GM21619 (cell line): ENCODE measurements around the gene SEMA6A.

Source experiments
- ATAC-seq: cut with Tn5 transposase; IDR thresholded peaks from one replicate; pipeline ENCODE4 v1.9.1; 2021; ENCODE audit not compliant: unreplicated experiment

The SEMA6A gene, protein sequence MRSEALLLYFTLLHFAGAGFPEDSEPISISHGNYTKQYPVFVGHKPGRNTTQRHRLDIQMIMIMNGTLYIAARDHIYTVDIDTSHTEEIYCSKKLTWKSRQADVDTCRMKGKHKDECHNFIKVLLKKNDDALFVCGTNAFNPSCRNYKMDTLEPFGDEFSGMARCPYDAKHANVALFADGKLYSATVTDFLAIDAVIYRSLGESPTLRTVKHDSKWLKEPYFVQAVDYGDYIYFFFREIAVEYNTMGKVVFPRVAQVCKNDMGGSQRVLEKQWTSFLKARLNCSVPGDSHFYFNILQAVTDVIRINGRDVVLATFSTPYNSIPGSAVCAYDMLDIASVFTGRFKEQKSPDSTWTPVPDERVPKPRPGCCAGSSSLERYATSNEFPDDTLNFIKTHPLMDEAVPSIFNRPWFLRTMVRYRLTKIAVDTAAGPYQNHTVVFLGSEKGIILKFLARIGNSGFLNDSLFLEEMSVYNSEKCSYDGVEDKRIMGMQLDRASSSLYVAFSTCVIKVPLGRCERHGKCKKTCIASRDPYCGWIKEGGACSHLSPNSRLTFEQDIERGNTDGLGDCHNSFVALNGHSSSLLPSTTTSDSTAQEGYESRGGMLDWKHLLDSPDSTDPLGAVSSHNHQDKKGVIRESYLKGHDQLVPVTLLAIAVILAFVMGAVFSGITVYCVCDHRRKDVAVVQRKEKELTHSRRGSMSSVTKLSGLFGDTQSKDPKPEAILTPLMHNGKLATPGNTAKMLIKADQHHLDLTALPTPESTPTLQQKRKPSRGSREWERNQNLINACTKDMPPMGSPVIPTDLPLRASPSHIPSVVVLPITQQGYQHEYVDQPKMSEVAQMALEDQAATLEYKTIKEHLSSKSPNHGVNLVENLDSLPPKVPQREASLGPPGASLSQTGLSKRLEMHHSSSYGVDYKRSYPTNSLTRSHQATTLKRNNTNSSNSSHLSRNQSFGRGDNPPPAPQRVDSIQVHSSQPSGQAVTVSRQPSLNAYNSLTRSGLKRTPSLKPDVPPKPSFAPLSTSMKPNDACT

DNA sequence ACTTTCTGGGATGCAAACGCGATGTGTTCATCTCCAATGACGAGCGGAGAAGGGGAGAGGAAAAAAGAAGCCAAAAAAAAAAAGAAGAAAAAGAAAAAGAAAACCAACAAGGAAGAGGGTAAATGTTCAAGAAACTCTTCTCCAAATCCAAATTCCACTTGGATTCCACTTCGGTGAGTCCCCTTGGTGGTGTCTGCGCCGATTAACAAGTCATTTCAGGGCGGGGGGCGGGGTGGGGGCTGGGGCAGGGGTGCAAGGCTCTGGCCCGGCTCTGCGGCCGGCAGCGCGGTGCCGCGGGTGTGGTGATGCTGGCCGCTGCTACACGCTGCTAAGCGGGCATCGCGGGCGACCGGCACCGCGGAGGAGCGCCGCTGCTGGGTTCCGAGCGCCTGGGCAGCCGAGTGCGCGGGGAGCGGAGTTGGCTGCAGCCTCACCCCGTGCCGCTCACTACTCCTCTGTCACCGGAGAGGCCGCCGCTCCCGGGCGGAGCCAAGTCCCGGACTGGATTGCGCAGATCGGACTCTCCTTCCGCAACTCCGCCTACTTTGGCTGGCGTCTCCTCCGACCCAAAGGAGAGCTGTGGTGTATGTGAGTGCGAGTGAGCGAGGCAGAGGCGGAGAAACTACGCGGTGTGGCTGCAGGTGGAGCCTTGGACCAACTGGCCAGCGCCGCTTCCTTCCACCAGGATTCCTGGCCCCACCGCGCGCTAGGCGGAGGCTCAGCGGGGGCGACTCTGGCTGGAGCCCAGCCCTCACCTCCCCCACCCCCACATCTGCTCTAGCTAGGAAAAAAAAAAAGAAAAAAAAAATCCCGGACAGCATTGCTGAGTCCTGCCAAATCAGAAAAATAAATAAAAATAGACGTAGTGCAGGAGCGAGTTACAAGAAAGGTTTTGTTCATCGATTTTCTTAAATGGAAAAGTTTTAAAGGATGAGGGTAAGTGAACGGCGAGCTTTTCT, at the start of gene SEMA6A:
Gene SEMA6A (minus strand): TSS at position 457 of the 959 bp plus-strand sequence. CDS start 69,879 bp downstream, outside the sequence.
- ATAC-seq = peak; percentile 46

DNA sequence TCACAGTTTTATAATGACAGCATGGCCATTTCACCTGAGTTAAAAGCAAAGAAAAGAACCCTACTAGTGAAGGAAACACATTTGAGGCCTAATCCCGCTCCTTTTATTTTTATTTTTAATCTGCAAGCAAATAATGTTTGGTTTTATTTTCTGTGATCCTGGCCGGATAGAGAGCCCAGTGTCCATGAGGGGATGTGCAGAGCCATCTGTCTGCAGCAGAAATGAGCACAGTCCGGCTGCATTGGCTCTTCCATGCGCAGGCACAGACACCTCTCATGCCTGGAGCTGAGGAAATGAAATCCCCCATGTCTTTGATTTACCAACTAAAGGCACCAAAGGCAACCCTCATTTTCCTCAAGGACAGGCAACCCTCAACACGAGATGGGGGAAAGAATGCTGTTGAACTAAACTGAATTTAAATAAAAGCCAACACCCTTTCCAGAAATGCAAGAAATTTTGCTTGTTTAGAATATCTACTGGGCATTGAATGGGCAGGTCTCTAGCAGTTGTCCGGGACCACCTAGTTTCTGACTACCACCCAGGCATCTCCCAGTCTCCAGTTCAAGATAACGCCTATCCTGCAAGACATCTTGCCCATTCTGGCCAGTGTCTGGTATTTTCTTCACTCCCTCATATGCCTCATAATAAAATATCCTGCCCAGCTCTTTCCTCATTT, 47.9 kb upstream of the SEMA6A start:
- no peak for ATAC-seq

- ATAC-seq = no peak
Measured at GRCh38 chr5:116621599-116621998, 47.0 kb upstream of the SEMA6A start.

DNA sequence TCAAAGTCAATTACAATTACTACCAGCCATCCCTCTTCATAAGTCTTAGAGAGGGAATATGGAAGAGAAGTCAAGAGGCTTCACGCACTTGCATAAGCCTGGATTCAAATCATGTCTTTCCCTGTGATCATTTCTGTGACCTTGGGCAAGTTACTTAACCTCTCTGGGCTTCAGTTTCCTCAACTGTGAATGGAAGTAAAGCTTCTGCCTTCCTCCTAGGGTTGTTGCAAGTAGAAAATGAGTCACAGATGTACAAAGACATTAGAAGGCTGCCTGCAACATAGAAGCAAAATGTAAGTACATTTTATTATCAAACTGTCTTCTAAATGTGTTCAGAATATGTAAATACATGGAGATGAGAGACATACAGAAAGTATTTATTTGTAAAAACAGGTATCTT, 42.3 kb upstream of the SEMA6A start:
- no peak for ATAC-seq

GRCh38 chr5:116614603-116614920, 39.9 kb upstream of the SEMA6A start:
- no peak for ATAC-seq

DNA sequence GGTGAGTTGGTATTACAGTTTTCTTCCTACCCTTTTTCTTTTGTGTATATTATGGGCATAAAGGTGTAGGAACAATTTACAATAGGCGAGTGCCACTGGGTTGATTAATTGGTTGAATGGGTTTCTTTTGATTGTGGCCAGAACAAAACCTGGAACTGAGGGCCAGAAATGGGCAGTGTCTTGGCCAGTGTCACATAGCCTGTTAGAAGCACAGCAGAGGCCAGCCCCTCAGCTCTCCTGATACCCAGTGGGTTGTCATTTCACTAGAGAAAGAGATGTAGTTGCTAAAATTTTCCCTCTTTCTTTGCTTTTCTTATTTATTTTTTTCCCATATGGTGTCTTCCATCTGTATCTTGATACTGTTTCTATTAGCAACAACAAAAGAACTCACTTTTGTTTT, 38.8 kb upstream of the SEMA6A start:
- peak; percentile 9 for ATAC-seq

- no peak for ATAC-seq
Measured at GRCh38 chr5:116612431-116612830, 37.8 kb upstream of the SEMA6A start.

DNA sequence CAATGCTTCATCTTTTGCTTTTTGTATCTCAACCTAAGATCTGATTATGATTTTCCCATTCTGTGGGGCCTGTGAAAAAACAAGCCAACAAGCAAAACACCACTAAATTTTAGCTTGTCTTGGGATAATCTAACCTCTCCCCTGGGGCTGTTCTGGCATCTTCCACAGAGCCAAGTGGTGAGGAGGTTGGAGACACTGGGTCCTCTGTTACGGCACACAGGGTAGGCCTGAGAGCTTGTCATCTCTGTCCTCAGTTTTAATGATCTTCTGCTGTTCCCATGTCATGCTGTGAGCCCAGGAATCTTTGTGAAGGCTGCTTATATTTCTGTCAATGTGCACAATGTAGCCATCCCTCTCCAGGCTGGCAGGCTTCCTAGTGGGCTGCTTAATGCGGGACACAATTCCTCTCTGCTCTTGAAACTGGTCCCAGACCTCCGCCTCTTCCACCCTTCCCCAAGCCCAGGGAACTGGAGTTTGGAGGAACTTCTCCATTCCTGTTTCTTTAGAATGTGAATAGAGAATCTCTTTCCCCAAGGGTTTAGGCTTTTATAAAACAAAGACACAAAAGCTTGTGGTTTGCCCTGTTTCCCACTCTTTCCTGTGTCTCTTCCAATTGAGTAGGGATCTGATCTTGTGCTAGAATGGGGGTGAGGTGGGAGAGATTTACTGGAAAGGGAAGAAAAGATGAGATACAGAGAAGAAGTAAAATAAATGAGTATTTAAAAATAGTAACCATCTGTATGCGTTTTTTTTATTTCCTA, 30.9 kb upstream of the SEMA6A start:
- no peak for ATAC-seq

- no peak for ATAC-seq
Measured at GRCh38 chr5:116604805-116605204, 30.2 kb upstream of the SEMA6A start.

DNA sequence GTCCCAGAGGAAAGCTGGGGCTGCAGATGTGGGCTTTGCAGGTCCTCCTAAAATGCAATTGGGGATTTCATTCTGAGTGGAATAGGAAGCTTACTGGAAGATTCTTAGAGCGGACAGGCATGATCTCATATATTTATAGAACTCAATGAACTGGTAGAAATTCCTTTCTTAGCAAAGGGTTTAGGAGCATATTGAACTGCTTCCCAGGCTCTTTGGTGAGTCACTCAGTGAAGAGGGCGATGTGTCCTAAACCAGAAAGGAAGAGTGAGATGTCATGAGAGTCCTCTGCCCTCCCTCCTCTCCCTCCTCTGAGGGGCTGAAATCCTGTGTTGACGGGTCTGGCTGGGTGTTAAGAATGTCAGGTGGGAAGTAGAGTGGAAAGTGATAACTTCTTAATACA, 26.3 kb upstream of the SEMA6A start:
- ATAC-seq = no peak

GRCh38 chr5:116598911-116599310, 24.3 kb upstream of the SEMA6A start:
- ATAC-seq = no peak

DNA sequence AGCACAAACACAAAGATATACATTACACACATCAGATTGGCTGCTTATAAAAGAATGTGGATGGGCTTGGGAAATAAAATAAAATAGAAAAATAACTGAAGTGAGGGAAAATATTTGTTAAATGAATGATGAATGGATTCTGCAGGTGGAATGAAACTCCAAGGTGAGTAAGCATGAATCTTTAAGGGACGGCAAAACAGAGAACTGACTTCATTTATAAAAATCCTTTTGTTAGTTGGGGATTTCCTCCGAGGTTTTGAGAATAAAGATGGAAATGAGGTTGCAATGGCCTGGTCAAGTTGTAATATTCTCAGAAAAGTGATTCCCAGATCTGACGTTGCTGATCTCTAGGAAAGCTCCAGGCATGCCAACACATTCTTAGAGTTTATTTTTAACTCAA, 20.9 kb upstream of the SEMA6A start:
- no peak for ATAC-seq

DNA sequence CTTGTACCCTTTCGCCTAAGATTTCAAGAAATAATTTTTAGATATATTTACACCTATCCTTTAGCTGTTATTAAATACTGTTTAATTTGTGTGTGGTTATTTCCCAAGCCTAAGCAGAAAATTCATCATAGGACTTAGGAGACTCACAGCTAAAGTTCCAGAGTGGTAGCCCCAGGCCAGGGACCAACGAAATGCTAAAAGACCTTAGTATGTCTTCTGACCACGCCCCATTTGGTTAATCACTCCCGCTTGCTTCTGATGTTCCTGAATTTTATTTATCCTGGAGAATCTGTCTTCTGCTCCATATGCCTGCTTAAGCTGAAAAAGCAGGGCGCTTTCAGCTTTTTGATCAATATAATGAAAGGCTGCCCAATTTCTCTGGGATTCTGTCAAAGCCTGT, 18.7 kb upstream of the SEMA6A start:
- no peak for ATAC-seq

GRCh38 chr5:116585227-116585626, 10.6 kb upstream of the SEMA6A start:
- ATAC-seq = no peak

GRCh38 chr5:116583862-116584222, 9.2 kb upstream of the SEMA6A start:
- ATAC-seq = no peak

DNA sequence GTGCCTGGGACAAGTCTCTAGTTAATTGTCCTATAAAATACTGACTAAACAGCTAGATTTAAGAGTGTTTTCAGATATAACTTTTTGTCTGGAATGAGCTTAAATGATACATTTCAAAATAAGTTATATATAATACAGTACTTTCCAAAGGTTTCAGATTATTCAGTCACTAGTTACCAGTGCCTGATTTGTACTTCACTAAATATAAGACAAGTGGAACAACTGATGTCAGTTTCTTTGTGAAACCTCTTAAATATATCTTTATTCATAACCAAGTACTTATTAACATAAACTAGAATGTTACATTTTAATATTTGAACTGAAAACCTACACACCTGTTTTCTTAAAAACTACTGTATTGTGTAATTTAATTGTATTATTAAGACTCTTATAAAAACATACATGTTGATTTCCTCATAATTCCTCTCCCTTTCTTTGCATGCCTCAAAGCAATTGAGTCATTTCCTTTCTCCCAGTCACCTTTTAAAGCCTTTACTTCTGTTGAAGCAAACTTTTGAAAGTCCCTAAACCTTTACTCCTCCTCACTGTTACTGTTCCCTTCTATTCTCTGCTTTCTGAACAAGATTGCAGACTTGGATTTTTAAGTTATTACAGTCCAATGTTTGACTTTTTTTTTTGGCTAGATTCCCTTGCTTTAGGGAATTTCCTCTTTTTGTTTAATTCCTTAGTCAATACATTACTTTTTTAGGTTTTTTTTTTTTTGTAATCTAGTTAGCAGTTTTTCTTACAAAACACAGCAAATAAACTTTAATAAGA, 8.7 kb upstream of the SEMA6A start:
- ATAC-seq = no peak

DNA sequence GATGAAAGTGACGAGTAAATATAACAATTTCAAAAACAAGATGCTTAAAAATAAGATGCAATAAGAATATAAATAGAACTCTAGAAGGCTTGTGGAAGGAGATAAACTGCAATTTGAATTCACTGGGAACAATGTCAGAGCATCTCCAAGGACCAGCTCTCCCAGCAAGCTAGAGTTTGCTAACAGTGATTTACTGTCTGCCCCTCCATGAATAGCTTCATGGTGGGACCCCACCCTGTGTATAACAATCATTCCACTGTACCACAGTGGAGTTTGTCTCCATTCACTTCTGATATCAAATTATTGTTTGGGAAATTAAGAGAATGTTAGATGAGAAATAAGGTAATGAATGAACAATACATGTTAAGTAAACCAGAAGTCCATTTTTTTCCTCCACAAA, 7.3 kb upstream of the SEMA6A start:
- no peak for ATAC-seq

- ATAC-seq = no peak
Measured at GRCh38 chr5:116579144-116579543, 4.5 kb upstream of the SEMA6A start.

DNA sequence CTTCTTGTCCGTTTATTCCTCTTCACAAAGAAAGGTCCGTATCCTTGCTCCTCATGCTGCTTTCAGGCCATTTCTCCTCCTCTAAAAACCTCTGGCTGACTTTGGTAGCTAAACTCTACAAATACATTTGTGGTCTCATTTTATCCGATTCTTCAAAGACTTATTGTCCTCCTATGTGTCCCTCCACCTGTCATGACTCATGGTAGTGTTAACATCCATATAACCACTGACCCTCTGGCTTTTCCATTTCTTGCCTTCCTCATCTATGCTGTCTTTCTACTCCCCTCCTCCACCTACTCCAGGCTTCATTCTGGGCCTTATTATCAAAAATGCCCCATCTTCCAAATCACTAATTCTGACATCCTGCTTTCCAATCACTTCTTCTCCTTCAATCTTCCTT, 4.1 kb upstream of the SEMA6A start:
- no peak for ATAC-seq
